GM18861 (cell line): Measurements from ENCODE around the gene EPHA10.
"Not testable (repeated sequence)": the region's sequence is repeated elsewhere in the genome, so short reads cannot be mapped to it uniquely, and the experiment has no call there.

Experiments used
- ATAC-seq: cut with Tn5 transposase; IDR thresholded peaks from one replicate; pipeline ENCODE4 v1.9.1; 2021; ENCODE audit not compliant: unreplicated experiment

The EPHA10 gene

DNA sequence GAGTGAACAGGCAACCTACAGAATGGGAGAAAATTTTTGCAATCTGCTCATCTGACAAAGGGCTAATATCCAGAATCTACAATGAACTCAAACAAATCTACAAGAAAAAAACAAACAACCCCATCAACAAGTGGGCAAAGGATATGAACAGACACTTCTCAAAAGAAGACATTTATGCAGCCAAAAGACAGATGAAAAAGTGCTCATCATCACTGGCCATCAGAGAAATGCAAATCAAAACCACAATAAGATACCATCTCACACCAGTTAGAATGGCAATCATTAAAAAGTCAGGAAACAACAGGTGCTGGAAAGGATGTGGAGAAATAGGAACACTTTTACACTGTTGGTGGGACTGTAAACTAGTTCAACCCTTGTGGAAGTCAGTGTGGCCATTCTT lies 6.5 kb upstream of the EPHA10 start:
- ATAC-seq, result not testable (repeated sequence)

DNA sequence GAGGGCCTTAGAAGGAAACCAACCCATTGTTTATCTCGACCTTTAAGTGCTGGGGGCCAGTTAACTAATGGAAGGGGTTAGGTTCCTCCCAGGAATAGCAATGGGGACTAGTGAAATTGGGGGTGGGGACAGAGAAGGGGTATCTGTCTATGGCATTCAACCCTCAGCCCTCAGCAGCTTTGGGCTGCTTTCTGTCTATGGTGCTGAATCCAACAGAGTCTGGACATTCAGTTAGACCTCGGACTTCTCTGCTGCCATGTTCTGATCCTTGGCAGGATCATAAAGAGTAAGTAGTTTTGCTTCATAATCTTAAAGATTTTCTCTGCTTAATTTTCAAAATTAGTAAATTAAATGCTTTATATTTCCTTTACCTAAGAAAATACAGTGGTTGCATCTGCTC lies 2.6 kb upstream of the EPHA10 start:
- ATAC-seq, result no peak

DNA sequence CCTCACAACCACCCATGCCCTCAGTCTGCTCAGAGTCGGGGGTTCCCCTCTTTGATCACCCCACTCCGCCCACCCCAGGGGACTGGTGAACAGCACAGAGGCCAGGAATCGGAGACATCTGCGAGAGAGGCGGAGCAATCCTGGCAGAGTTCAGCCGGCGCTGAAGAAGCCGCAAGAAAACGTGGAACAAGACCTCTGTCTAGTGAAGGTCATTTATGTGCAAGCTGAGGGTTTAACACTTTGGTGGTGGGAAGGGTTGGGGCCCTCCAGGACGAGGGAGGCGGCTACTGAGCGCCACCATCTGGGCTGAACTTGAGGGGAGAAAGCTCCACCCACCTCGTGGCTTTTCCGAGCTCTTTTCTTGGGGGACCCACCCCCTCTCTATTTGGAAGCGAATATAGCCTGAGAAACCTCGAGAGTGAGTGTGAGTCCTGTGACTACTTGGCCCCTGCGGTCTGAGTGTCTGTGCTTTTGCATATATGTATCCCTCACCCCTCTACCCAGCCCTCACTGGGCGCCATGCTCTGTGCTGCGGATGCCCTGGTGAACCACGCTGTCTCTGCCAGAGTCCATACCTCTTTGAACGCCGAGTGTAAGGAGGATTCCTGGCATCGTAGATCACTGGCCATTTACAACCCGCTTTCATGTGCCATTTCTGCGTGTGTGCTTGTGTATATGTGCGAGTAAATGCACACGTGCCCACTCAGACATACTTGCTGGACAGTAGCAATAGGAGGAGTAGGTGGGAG lies 1.2 kb upstream of the EPHA10 start:
- no peak for ATAC-seq

DNA sequence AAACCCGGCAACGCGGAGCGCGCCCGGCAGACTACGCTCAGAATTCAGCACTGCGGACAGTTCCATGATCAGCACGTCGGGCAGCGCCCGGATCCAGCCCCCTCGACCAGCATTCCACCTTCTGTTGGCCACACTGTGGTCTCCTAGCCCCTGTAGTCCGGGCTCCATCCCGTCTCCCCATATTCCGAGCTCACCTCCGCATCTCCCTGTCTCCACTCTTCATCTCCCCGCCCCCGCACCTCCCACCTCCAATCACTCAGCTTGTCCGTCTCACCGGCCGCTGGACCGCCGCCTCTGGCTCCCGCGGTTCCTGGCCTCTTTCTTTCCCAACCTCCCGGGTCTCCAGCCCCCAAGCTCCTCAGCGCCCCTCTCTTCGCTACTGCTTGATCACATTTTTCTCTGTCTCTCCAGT lies 500 bp downstream of the EPHA10 start:
- no peak for ATAC-seq

DNA sequence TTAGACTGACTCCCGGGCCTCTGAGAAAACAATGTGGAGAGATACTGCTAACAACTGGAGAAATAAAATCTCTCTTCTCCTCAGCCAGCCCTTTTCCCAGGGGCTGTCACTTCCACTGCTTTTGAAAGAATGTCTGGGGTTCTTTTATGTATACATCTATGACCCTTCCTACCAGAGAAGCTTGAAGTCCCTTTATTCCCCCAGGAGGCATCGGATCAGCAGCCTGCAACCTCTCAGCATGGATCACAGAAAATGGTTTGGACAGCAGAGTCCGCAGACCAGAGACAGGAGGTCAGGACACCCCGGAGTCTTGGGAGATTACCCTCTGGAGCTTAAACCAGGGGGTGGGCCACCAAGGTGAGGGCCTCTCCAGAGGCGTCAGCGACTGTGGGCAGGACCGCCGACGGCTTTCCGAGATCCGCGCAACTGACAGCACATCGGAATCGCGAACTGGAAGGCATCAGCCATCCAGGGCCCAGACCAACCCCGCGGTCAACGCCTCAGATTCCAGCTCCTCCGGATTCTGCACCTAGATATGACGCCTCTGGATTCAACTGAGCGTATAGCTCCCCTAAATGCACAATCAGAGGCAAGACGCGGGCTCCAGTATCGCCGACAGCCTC lies 1.0 kb downstream of the EPHA10 start:
- no peak for ATAC-seq

DNA sequence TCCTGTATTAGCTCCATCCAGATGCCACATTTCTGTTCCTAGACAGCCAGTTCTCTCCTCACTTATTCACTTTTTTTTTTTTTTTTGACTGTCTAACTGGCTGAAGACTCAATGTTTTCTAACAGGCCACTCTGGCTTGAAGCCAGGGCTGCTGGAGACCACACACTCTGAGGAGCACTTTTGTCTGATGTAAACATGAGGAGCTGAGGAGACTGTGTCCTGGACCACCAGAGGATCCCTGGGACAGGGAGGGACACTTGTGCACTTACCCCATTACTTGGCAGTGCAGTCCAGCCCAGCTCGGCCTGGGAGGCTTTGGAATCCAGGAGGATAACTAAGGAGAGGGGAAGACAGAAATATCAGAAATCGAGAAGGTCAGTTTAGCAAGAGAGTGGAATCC lies 2.4 kb downstream of the EPHA10 start:
- no peak for ATAC-seq

DNA sequence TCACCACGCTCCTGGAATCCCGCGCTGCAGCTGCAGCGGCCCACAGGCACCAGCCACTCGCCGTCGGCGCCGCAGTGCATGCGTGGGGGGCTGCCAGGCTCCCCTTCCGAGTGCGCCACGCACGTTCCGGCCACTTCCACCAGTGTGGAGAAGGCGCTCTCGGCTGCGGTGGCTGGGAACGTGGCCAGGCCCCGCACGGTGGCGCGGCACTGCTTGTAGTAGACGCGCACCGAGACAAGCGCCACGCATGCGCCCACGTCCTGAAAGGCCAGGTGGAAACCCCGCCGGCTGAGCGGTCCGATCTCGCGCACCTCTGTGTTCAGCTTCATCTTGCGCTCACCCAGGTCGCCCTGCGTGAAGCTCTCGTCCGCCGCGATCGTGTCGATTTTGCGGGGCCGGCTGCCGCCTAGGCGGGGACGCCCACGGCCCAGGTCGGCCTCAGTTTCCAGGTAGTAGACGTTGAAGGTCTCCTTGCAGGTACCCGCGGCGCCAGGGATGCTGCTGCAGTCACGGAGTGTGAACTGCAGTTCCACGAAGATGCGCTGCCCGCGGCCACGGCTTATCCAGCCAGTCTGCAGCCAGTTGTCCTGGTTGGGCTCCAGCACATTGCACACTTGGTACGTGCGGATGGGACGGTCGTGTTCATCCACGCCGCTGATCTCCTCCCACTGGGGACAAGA lies 3.4 kb downstream of the EPHA10 start:
- ATAC-seq, result no peak

DNA sequence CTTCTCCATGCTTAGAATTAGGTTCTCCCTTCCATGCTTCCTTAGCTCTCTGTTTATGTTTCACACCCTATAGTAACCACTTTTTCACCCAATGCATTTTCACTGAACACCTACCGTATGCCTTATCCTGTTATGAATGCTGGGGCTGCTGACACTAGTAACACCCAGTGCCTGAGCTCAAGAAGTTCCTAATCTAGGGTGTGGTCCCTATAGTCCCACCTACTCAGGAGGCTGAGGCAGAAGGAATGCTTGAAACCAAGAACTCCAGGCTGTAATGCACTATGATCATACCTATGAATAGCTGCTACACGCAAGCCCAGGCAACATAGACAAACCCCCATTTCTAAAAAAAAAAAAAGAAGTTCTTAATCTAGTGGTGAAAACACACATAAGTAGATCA lies 5.5 kb downstream of the EPHA10 start:
- ATAC-seq, result no peak

DNA sequence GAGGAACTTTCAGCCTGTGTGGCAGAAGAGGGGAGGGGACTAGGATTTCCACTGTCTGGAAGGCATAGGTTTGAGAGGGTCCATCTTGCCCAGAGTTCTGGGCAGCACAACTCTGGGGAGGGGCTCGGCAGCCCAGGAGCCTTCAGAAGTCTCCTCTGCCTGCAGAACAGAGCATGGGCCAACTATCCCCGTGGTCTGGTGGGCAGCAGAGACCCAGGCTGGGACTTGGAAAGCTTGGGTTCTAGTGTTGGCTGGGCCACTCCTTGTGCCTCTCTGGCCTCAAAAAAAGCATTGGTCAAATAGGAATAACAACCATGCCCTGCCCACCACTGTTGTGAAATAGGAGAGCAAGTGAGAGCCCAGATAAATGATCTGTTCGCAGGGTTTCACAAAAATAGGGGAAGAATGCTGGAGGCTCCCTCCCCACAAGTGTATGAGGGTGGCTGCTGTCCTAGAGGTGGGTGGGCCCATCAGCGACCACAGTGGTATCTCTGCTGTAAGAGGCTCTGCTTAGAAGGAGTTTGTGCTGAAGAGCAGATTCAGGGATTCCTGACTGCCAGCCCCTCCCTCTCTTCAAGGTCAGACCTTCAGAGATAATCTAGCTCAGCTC lies 8.9 kb downstream of the EPHA10 start:
- no peak for ATAC-seq

DNA sequence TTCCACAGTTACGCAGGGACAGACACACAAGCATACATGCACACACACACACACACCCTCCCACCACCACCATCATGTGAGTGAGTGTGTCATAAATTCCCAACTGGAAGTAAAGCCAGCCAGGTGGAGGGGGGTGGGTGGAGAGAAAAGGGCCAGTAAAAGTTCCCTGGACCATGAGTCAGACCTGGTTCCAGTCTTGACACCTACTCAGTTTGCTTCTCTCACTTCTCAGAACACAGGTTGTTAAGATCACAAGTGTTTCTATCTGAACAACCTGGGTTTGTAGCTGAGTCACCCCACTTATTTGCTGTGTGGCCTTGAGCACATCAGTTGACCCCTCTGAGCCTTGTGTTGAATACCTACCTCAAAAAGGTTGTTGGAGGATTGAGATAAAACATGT lies 9.6 kb downstream of the EPHA10 start:
- no peak for ATAC-seq

DNA sequence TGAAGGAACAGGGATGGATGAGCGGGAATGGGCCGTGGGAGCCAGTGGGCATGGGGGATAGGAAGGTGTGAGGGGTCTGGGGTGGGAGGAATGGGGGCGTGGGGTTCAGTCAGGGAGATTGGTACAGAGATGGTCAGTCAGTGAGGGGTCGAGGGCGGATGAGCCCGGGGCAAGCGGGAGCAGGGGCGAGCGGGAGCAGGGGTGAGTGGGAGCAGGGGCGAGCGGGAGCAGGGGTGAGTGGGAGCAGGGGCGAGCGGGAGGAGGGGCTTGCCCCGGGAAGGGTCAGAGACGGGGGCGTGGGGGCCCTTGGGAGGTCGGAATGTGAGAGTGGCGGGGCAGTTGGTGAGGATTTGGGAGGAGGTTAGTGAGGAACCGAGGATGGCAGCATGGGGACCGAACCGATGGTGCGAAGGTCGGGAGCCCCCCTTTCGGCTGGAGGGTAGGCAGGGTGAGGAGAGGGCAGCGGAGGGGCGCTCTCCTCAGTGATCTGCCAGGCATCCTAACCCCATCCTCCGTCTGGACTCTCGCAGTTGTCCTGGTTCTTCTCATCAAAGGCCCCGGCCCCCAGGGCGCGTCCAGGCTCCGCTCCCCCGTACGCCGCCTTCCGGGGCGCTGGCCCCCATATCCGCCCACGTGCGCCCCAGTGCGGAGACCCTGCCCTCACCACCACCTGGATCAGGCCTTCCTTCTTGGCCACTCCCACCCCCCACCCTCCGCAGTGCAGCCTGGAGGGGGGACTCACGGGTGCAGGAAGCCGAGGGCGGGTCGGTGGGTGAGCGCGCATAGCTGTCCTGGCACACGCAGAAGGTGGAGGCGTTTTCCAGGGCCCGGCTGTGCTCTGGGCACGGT lies 11.2 kb downstream of the EPHA10 start:
- no peak for ATAC-seq

DNA sequence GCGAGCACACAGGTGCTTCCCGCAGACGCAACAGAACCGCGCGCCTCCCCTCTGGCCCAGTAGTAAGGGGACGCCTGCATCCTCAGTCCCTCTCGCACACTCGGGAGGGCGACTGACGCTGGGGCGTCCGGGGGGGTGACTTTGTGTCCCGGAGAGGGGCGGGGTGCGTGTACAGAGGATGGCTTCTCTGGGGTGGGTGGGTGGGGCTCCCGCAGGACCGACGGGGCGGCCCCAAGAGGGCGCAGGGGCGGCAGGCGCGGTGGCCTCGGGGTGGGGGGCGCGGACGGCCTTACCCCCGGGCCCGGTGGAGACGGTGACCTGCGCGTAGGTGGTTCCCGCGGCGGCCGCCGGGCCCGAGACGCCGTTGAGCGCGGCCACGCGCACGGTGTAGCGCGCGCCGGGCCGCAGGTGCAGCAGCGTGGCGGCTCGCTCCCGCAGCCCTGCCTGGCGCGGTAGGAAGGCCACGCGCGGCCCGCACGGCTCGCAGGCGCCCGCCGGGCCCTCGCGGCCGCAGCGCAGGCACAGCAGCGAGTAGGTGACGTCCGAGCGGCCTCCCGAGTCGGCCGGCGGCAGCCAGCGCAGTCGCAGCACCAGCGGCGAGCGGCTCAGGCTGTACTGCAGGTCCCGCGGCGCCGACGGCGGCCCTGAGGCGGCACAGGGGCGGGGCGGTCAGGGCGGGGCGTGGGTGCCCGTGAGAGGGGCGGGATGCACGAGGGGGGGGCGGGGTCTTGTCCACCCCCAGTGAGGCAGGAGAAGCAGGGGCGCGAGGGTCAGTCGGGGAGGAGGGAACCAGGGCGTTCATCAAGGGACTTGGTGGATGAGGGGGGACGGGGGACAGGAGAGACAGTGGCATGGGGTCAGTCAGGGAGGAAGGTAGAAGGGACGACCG lies 12.1 kb downstream of the EPHA10 start:
- no peak for ATAC-seq

DNA sequence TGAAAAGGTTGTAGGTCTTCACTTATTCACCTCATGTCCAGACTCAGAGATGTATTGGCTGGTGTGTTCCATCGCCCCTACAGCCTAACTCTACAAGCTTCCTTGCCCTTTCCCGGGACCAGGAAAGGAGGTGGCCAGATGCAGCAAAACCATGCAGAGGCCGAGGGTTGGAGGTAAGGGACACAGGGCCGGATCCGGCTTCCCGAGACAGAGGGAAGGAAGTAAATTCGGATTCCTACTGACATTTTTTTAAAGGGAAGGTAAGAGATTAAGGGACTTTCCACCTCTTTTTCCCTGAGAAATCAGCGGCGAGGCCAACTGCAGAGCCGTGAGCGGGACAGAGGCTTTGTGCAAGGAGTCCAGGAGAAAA lies 12.7 kb downstream of the EPHA10 start:
- no peak for ATAC-seq

DNA sequence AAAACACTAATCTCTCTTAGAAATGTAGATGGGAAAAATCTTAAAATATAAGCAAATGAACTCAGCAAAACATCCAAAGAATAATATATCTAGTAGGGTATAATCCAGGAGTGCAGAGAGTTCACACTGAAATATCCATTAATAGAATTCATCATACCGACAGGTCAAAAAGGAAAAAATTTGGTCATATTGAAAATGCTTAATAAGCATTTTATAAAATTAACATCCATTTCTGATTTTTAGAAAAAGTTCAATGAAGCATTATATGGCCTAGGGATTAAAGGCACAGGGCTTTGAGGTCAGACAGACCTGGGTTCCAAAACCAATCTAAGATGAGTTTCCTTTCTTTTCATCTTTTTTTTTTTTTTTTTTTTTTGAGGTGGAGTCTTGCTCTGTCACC lies 16.4 kb downstream of the EPHA10 start:
- no peak for ATAC-seq

DNA sequence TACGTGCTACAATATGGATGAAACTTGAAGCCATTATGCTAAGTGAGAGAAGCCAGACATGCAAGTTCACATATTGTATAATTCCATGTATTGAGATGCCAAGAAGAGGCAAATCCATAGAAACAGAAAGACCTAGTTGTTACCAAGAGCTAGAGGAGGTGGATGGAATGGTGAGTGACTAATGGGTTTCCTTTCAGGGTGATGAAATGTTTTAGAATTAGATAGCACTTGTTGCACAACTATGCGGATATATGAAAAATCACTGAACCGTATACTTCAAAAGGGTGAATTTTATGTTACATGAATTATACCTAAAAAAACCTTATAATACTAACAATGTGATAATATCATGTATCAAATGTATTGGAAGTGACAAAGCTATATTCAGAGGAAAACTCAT lies 18.1 kb downstream of the EPHA10 start:
- no peak for ATAC-seq

DNA sequence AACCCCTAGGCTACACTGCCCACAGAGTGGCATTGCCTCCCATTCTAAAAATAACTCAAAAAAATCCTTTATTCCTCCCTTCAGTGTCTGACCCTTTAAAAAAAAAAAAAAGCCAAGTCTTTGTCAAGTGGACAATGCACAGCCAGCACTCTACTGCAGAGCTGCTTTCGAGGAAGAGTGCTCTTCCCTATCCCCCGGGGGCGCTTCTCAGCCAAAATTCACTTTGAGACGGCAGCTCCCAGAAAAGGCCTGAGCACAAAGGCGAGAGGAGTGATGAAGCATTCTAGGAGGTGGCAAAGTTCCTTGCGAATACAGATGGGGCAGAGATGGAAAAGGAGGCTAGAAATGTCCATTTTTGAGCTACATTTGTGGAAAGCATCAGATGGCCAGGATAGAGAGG lies 23.3 kb downstream of the EPHA10 start:
- ATAC-seq, result no peak

DNA sequence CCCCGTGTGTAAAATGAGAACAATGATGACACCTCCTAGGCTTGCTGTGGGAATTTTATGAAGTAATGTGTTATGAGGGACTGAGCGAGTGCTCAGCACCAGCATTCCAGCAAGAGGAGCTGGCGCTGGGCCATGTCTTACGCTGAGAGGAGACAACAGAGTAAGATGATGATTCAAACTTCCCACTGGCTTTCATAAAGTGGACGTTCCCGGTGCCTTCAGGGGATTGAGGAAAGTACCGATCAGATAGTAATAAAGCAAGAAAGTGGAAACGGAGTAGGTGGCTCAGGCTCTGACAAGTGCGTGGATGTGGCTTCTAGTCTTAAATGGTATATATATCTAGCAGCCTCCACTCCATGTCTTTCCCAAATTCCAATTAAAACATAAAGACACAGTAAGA lies 23.8 kb downstream of the EPHA10 start:
- ATAC-seq, result no peak

DNA sequence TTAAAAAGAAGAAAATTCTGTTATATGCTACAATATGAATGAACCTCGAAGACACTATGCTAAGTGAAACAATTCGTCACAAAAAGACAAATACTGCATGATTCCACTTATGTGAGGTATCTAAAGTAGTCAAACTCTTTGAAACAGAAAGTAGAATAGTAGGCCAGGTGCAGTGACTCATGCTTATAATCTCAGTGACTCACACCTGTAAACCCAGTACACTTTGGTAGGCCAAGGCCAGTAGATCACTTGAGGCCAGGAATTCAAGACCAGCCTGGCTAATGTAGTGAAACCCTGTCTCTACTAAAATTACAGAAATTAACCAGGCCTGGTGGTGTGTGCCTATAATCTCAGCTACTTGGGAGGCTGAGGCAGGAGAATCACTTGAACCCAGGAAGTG lies 25.7 kb downstream of the EPHA10 start:
- no peak for ATAC-seq

DNA sequence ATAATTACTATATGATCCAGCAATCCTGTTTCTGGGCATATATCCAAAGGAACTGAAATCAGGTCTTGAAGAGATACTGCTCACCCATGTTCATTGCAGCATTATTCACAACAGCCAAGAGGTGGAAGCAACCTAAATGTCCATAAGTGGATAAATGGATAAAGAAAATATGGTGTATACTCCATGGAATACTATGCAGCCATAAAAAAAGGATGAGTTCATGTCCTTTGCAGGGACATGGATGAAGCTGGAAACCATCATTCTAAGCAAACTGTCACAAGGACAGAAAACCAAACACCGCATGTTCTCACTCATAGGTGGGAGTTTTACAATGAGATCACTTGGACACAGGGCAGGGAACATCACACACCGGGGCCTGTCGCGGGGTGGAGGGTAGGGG lies 26.3 kb downstream of the EPHA10 start:
- not testable (repeated sequence) for ATAC-seq

DNA sequence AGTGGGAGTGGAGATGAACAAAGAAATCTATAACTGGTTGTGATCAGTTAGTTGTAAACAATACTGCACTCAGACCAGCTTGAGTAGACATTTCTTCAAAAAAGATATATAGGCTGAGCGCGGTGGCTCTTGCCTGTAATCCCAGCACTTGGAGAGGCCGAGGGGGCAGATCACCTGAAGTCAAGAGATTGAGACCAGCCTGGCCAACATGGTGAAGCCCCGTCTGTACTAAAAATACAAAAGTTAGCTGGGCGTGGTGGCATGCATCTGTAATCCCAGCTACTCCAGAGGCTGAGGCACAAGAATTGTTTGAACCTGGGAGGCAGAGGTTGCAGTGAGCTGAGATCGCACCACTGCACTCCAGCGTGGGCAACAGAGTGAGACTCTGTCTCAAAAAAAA lies 26.9 kb downstream of the EPHA10 start:
- ATAC-seq, result not testable (repeated sequence)
